ENCODE data around the gene MCOLN1.

GRCh38 chr19:7494416-7495098, 27.9 kb upstream of the MCOLN1 start:
- TF ChIP-seq POLR2A (IDR thresholded peaks at IDR 0.05; ENCODE audit: low read depth, low read length) (no peak), CTCF (conservative IDR thresholded peaks at IDR 0.05; ENCODE audit: low read depth, low read length) (no peak), MXI1 (IDR thresholded peaks at IDR 0.05; ENCODE audit: borderline replicate concordance, low read depth, low read length) (no peak), BHLHE40 (IDR thresholded peaks at IDR 0.05; ENCODE audit: low read depth, low read length) (no peak), RAD21 (IDR thresholded peaks at IDR 0.05; ENCODE audit: low read length) (no peak), USF2 (IDR thresholded peaks at IDR 0.05; ENCODE audit: low read depth, low read length) (no peak), FOS (IDR thresholded peaks at IDR 0.05; ENCODE audit: low read depth, low read length) (no peak), SMC3 (IDR thresholded peaks at IDR 0.05; ENCODE audit: low read depth, low read length) (no peak), ELK1 (IDR thresholded peaks at IDR 0.05; ENCODE audit: borderline replicate concordance, low read depth, low read length) (no peak), MAFK (IDR thresholded peaks at IDR 0.05; ENCODE audit: low read depth, low read length) (no peak), CEBPB (IDR thresholded peaks at IDR 0.05; ENCODE audit: low read depth, low read length) (no peak)

Measured in IMR-90 (cell line).